NOMO-1 treated with dmso at 0.1 percent for 144 hours (cell line): ENCODE data around the gene PLCB1.
"Not testable (repeated sequence)": the region's sequence is repeated elsewhere in the genome, so short reads cannot be mapped to it uniquely, and the experiment has no call there.

Experiments used
- DNase-seq: peaks from one replicate; lab custom pipeline; 2025; ENCODE audit not compliant: unreplicated experiment; lab: John Stamatoyannopoulos, UW

The PLCB1 gene

DNA sequence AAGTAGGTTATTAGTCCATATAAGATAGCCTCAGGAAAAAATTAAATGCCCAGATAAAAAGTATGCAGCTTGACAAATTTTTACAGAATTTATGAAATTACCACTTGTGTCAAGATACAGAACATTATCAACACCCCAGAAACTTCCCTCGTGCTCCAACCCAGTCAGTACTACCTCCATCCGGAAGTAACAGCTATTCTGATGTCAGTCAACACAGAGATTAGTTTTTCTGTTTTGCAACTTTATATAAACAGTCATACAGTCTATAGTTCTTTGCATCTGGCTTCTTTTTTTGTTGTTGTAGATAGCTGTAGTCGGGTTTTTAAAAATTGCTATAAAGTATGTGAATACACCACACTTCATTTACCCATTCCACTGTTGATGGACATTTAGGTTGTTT lies 721.1 kb downstream of the PLCB1 start:
- DNase-seq = not testable (repeated sequence)

- peak; percentile 32 for DNase-seq
Observed at GRCh38 chr20:8853805-8854338, 721.8 kb downstream of the PLCB1 start.

GRCh38 chr20:8854571-8854970 lies 722.5 kb downstream of the PLCB1 start:
- no peak for DNase-seq

GRCh38 chr20:8855315-8855714 lies 723.2 kb downstream of the PLCB1 start:
- no peak for DNase-seq

DNA sequence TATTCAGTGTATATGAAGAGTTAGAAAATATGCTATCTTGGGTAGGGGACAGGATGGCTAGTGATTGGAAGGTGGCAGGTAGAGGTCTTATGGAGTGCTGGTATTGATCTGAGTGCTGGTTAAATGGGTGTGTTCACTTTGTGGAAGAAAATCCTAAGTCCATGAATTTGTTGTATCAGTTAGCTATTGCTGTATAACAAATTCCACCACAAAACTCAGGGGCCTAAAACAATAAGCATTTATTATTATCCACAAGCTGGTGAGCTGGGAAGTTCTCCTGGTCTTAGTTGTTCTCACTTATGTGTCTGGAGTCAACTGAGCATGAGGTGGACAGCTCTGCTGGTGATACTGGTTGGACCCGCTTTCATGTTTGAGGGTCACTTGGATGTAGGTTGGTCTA lies 724.6 kb downstream of the PLCB1 start:
- DNase-seq = no peak

- no peak for DNase-seq
Observed at GRCh38 chr20:8858181-8858787, 726.2 kb downstream of the PLCB1 start.

- no peak for DNase-seq
Observed at GRCh38 chr20:8860011-8860495, 728.0 kb downstream of the PLCB1 start.

- DNase-seq = no peak
Observed at GRCh38 chr20:8862092-8862491, 730.0 kb downstream of the PLCB1 start.

- DNase-seq = no peak
Observed at GRCh38 chr20:8865636-8866035, 733.6 kb downstream of the PLCB1 start.

GRCh38 chr20:8867038-8867740 lies 735.1 kb downstream of the PLCB1 start:
- no peak for DNase-seq

- DNase-seq = no peak
Observed at GRCh38 chr20:8870652-8871051, 738.6 kb downstream of the PLCB1 start.

DNA sequence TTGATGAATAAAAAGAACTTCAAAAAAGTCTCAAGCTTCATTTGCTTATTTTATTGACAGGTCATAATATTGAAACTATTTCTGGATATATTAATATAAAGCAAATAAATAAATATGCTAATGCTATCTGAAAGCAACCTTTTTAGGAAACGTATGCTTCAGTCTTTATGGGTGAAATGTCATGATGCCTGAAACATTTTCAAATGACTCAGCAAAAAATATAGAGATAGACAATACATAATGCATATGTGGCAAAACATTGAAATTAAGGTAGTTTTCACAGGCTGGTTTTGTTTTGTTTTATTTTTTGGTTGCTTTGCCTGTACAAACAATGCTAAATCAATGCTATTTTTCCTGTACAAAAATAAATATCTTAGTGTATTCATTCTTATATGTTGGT lies 742.4 kb downstream of the PLCB1 start:
- DNase-seq = no peak

GRCh38 chr20:8875586-8875985 lies 743.5 kb downstream of the PLCB1 start:
- no peak for DNase-seq

DNA sequence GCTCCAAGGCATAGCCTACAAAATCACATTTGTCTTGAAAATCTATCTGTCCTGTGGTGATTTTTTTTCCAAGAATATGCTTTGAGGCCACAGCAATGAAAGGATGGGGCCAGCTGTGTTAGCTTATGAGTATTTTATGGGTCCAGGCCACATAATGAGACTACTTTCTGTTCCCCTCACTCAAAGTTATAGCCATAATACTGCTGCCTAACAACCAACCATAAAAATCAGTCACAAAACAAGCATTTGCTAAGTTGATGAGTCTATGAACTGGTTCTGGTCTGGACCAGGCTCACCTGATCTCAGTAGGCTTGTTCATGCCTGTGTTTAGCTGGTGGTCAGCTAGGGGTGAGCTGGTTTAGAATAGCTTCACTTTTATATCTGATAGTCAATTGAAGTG lies 744.3 kb downstream of the PLCB1 start:
- no peak for DNase-seq

DNA sequence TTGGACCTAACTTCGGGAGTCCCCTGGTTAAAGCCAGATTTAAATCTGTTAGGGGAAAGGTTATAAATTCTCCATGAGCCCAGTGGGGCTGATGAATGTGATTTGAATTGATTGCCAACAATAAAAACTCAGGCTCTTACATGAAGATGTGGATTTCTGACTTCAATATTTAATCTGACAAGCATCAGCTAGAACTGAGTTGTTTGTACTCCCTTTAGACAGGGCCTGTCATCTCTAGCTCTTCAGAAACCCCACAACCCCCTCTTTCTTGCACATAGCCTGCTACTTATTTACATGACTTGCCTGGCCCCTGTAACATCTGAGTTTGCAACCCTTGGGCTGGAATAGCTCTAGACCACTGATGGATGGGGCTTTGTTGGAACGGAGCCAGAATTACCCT lies 745.2 kb downstream of the PLCB1 start:
- no peak for DNase-seq

- no peak for DNase-seq
Observed at GRCh38 chr20:8879669-8880068, 747.6 kb downstream of the PLCB1 start.

- DNase-seq = no peak
Observed at GRCh38 chr20:8880085-8880853, 748.2 kb downstream of the PLCB1 start.

GRCh38 chr20:8891039-8891438 lies 759.0 kb downstream of the PLCB1 start:
- DNase-seq = no peak

- DNase-seq = no peak
Observed at GRCh38 chr20:8895472-8895871, 763.4 kb downstream of the PLCB1 start.

DNA sequence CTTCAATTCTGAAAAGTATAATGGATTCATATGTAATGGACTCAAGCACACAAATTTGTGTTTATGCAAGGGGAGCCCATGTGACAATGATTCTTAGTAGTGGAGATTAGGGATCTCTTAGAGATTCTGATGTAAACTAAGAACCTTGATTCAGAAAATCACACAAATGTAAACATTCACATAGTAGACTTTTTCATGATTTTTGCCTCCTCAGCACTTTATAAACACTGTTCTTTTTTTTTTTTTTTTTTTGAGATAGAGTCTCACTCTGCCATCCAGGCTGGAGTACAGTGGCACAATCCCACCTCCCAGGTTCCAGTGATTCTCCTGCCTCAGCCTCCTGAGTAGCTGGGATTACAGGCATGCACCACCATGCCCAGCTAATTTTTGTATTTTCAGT lies 766.8 kb downstream of the PLCB1 start:
- no peak for DNase-seq

GRCh38 chr20:8901237-8902025 lies 769.4 kb downstream of the PLCB1 start:
- DNase-seq = no peak
